Common myeloid progenitor, CD34-positive (primary cell): ENCODE measurements around the gene MYT1.

Experiments used
- CTCF ChIA-PET: fragments of 350-600 bp; sonication (Branson Sonifier 250); formaldehyde crosslinking; loops from one replicate; lab custom pipeline; 2021; ENCODE audit warnings: antibody characterized with exemption; lab: Charles Lee
- POLR2A ChIA-PET: fragments of 350-600 bp; sonication (Branson Sonifier 250); formaldehyde crosslinking; loops from one replicate; lab custom pipeline; 2021; ENCODE audit warnings: antibody characterized with exemption; lab: Charles Lee
- DNase-seq, 3 donors: peaks; one replicate each; pipeline versions ENCODE4 v3.0.0 to v3.0.0-alpha.2; 2013
- H3K27ac ChIP-seq, 2 experiments: 1 replicate in 1 of 2; 2 replicates in 1 of 2; pipeline ENCODE4 v1.7.0; 2013; ENCODE audit warnings: inconsistent platforms in 2 of 2, low read length in 2 of 2, mild to moderate bottlenecking in 2 of 2, low read depth in 1 of 2, moderate library complexity in 1 of 2; ENCODE audit not compliant: severe bottlenecking in 2 of 2, insufficient read depth in 1 of 2, poor library complexity in 1 of 2
- H3K27me3 ChIP-seq, 5 experiments: replicated peaks in 2 of 5; 1 replicate in 3 of 5; 2 replicates in 2 of 5; pipeline versions ENCODE4 v1.6.1 to v1.7.0; 2013; ENCODE audit warnings: low read length in 4 of 5, mild to moderate bottlenecking in 2 of 5, moderate library complexity in 2 of 5, inconsistent platforms in 1 of 5; ENCODE audit not compliant: insufficient read depth in 5 of 5, control insufficient read depth in 4 of 5
- H3K36me3 ChIP-seq, 4 experiments: 1 replicate in 2 of 4; 2 replicates in 2 of 4; pipeline versions ENCODE4 v1.6.1 to v1.7.0; 2013; ENCODE audit warnings: low read length in 3 of 4, control low read depth in 1 of 4, mild to moderate bottlenecking in 1 of 4; ENCODE audit not compliant: control insufficient read depth in 4 of 4, insufficient read depth in 4 of 4
- H3K4me1 ChIP-seq, 4 experiments: 1 replicate in 3 of 4; 2 replicates in 1 of 4; pipeline versions ENCODE4 v1.6.1 to v1.7.1; 2013; ENCODE audit warnings: low read length in 3 of 4, mild to moderate bottlenecking in 3 of 4, control low read depth in 1 of 4, inconsistent platforms in 1 of 4, moderate library complexity in 1 of 4; ENCODE audit not compliant: control insufficient read depth in 4 of 4, insufficient read depth in 4 of 4; ENCODE audit errors: control extremely low read depth in 1 of 4
- H3K4me3 ChIP-seq, 7 experiments: 1 replicate in 4 of 7; 2 replicates in 3 of 7; pipeline versions ENCODE4 v1.5.1 to v1.7.0; 2013; ENCODE audit warnings: mild to moderate bottlenecking in 7 of 7, low read length in 6 of 7, moderate library complexity in 6 of 7, inconsistent platforms in 2 of 7, low read depth in 2 of 7, control low read depth in 1 of 7; ENCODE audit not compliant: insufficient read depth in 4 of 7, control insufficient read depth in 1 of 7; ENCODE audit errors: extremely low read depth in 1 of 7
- H3K9me3 ChIP-seq, 5 experiments: 1 replicate in 4 of 5; 2 replicates in 1 of 5; pipeline versions ENCODE4 v1.6.1 to v1.7.1; 2013; ENCODE audit warnings: low read length in 4 of 5, mild to moderate bottlenecking in 2 of 5, inconsistent platforms in 1 of 5, low read depth in 1 of 5, moderate library complexity in 1 of 5; ENCODE audit not compliant: control insufficient read depth in 4 of 5, insufficient read depth in 2 of 5; ENCODE audit errors: control extremely low read depth in 1 of 5
- WGBS: methylation state at CpG from one replicate; pipeline ENCODE4 v1.1.5; 2013; ENCODE audit not compliant: insufficient coverage; 5-methylcytosine and 5-hydroxymethylcytosine counted together

MYT1 gene

DNA sequence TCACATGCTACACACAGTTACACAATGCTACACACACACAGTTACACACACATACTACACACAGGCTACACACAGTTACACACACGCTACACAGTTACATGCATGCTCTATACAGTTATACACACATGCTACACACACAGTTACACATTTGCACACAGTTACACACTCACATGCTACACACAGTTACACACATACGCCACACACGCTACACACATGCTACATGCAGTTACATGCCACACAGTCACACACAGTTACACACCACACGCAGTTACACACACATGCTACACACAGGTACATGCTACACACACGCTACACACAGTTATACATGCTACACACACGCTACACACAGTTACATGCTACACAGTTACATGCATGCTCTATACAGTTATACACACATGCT lies 15.6 kb downstream of the MYT1 start:
- Histone ChIP-seq H3K9me3 (peaks cover 0 to 9% (median 5%) of the 10 kb centered on the region in 5 experiments), H3K27me3 (no peaks in the 10 kb centered on the region), H3K4me3 (no peak overlapping the region), H3K4me1 (peaks cover 0 to 5% (median 0%) of the 10 kb centered on the region in 4 experiments), H3K36me3 (no peaks in the 10 kb centered on the region), H3K27ac (no peak overlapping the region)
- ChIA-PET POLR2A (no interaction called here), CTCF (no interaction called here)
- WGBS = 94% methylated on average over 6 of the region's 6 CpGs
- DNase-seq = no peak

DNA sequence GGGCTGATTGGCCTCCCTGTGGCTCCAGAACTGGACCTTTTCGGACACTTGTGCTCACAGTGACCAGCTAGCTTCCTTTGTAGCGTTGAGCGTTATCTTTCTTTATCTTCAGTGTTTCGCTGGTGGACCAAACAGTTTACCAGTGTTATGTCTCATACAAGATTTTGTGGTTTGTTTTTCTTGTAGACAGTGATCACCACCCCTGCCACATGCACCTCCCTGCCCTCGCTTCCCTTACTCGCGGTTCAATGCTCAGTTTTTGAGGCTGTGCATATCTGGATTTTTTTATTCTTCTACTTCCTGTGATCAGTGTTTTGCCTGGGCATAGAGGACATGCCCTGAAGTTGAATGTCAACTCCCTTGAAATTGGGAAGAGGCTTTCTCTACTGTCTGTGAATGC lies 16.4 kb downstream of the MYT1 start:
- H3K27me3 ChIP-seq = no peaks in the 10 kb centered on the region
- DNase-seq = no peak
- H3K27ac ChIP-seq = no peak overlapping the region
- no peak overlapping the region for H3K4me3 ChIP-seq
- H3K36me3 ChIP-seq = no peaks in the 10 kb centered on the region
- H3K9me3 ChIP-seq = peaks cover 0 to 14% (median 5%) of the 10 kb centered on the region in 5 experiments
- WGBS = 89% methylated on average over 4 of the region's 7 CpGs
- peaks cover 0 to 5% (median 0%) of the 10 kb centered on the region in 4 experiments for H3K4me1 ChIP-seq
- POLR2A ChIA-PET = no interaction called here
- CTCF ChIA-PET = no interaction called here

DNA sequence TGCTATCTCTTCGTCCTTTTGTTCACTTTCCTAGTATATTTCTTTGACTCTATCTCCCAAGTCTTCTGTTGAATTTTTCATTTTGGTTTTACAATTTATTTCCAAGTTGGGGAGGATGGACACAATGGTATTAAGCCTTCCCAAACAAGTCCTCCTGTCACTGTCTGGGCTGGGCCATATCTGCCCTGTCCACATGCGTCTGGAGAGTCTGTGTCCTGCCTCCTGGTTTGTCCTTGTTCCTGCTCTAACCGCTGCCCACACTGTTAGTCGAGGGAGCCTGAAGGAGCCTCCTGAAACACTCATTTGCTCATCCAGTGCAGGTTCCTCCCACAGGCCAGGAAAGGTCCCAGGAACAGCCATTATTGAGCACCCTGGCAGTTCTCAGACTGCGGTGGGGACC lies 17.1 kb downstream of the MYT1 start:
- 97% methylated on average over 5 of the region's 5 CpGs for WGBS
- no peaks in the 10 kb centered on the region for H3K36me3 ChIP-seq
- no peak for DNase-seq
- H3K27ac ChIP-seq = no peak overlapping the region
- POLR2A ChIA-PET = no interaction called here
- peaks cover 0 to 5% (median 0%) of the 10 kb centered on the region in 4 experiments for H3K4me1 ChIP-seq
- no peak overlapping the region for H3K4me3 ChIP-seq
- H3K27me3 ChIP-seq = no peaks in the 10 kb centered on the region
- CTCF ChIA-PET = no interaction called here
- H3K9me3 ChIP-seq = peaks cover 0 to 17% (median 5%) of the 10 kb centered on the region in 5 experiments

DNA sequence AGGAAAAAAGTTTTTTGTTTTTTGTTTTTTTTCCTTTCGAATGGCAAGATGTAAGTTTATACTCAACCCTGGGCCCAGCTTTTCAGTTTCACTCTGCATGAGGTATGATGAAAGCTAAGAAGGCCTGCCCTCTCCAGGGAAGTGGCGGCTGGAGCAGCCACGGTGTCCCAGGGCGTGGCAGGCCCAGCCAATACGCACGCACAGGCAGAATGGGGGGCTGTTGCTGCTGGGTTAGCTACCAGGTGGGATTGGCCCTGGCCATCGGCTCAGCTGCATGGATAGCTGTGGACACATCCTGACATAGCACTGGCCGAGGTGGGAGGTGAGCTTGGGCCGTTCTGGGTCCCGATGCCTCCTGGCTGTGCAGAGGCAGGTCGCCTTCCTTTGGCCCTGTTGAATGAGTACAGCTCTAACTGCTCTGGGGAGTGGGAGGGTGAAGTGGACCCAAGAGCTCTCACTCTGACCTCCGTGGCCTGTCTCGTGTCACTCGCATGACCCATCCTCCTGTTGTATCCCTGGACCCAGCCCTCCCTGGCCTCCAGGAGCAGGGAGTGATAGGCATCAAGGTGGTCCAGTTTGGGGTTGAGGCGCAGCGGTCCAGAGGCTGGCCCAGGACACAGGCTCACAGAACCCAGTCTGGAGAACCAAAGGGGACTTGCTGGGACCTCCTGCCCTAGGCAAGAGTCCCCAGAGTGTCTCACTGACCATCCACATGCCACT lies 18.1 kb downstream of the MYT1 start:
- ChIA-PET POLR2A (no interaction called here), CTCF (no interaction called here)
- no peaks in the 10 kb centered on the region for H3K27me3 ChIP-seq
- H3K4me1 ChIP-seq = no peaks in the 10 kb centered on the region
- no peak for DNase-seq
- no peaks in the 10 kb centered on the region for H3K36me3 ChIP-seq
- H3K27ac ChIP-seq = no peak overlapping the region
- WGBS = 98% methylated on average over 12 of the region's 16 CpGs
- H3K4me3 ChIP-seq = no peak overlapping the region
- H3K9me3 ChIP-seq = peaks cover 0 to 17% (median 5%) of the 10 kb centered on the region in 5 experiments

DNA sequence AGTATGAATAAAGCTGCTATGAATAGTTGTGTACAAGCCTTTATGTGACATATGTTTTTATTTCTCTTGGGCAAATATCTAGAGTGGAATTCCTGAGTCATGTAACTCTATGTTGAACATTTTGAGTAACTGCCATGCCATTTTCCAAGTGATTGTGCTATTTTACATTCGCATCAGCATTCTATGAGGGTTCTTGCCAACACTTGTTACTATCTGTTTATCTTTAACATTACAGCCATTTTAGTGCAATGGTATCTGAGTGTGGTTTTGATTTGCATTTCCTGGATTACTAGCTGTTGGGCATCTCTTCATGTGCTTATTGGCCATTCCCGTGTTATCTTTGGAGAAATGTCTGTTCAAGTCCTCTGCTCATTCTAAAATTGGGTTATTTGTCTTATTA lies 19.1 kb downstream of the MYT1 start:
- no peaks in the 10 kb centered on the region for H3K36me3 ChIP-seq
- WGBS = no CpG with 5 or more reads among the region's 2 CpGs
- ChIA-PET POLR2A (no interaction called here), CTCF (no interaction called here)
- H3K4me3 ChIP-seq = no peak overlapping the region
- DNase-seq = no peak
- H3K4me1 ChIP-seq = no peaks in the 10 kb centered on the region
- no peaks in the 10 kb centered on the region for H3K27me3 ChIP-seq
- no peak overlapping the region for H3K27ac ChIP-seq
- H3K9me3 ChIP-seq = peaks cover 0 to 14% (median 3%) of the 10 kb centered on the region in 5 experiments

DNA sequence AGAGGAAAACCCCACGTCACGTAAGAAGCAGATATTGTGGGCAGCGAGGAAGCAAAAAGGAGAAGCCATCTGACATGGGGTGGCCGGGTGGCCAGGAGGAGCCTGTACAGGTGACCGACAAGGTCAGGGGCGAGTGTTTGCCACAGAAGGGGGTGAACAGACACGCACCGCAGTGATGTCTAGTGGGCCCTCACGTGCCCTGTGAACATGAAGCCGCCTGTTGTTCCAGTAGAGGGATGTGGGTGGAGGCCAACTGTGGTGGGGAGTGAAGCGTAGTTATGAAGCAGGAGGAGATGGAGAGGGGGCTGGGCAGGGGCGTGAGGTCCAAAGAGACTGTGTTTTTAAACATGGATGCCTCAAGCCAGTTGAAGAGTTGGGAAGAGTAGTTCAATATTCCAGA lies 20.5 kb downstream of the MYT1 start:
- H3K4me1 ChIP-seq = no peaks in the 10 kb centered on the region
- H3K27ac ChIP-seq = no peak overlapping the region
- WGBS = 87% methylated on average over 11 of the region's 12 CpGs
- H3K36me3 ChIP-seq = no peaks in the 10 kb centered on the region
- POLR2A ChIA-PET = no interaction called here
- H3K27me3 ChIP-seq = no peaks in the 10 kb centered on the region
- CTCF ChIA-PET = no interaction called here
- H3K4me3 ChIP-seq = no peak overlapping the region
- DNase-seq = no peak
- H3K9me3 ChIP-seq = peaks cover 0 to 8% (median 0%) of the 10 kb centered on the region in 5 experiments

DNA sequence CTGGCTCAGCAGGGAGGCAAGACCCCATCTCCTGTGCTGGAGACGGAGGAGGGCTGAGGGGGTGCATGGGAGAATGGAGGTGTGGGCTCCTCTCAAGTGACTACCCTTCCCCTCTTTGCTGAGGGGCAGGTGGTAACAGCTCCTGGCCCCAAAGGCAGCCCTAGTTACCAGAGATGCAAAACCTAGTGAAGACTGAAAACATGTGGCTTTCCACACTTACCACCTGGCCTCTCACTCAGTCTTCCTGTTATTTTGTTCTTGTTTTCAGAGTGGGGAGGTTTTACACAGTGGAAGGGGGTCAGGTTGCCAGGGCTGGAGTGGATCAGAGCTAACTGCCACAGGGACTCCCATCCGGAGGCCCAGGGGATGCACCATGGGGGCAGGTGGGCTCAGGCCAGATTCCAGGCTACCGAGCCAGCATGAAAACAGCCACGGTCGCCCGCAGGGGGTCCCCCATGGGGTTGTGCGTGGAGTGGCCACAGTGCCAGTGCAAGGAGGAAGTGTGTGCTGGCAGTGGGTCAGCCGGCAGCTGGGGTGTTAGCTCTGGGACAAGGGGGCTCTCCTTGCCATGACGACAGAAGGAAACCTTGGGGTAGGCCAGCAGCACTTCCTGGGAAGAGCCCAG lies 21.1 kb downstream of the MYT1 start:
- CTCF ChIA-PET = no interaction called here
- Histone ChIP-seq H3K36me3 (no peaks in the 10 kb centered on the region), H3K27ac (no peak overlapping the region), H3K4me1 (no peaks in the 10 kb centered on the region), H3K4me3 (no peak overlapping the region), H3K27me3 (no peaks in the 10 kb centered on the region), H3K9me3 (peaks cover 0 to 8% (median 0%) of the 10 kb centered on the region in 5 experiments)
- DNase-seq = no peak
- POLR2A ChIA-PET = no interaction called here
- 94% methylated on average over 7 of the region's 9 CpGs for WGBS
